GM21786 (cell line): Measurements from ENCODE around the gene ERVK3-1.
"Not testable (repeated sequence)": the region's sequence is repeated elsewhere in the genome, so short reads cannot be mapped to it uniquely, and the experiment has no call there.

Experiments
- ATAC-seq: cut with Tn5 transposase; IDR thresholded peaks from one replicate; pipeline ENCODE4 v1.9.1; 2021; ENCODE audit not compliant: unreplicated experiment

The ERVK3-1 gene

GRCh38 chr19:58304255-58304654 is 922 bp upstream of the ERVK3-1 start:
- no peak for ATAC-seq

- no peak for ATAC-seq
Observed at GRCh38 chr19:58304748-58305064, 471 bp upstream of the ERVK3-1 start.

GRCh38 chr19:58305932-58306323 is 751 bp downstream of the ERVK3-1 start:
- ATAC-seq, result no peak

GRCh38 chr19:58307736-58308135 is 2.6 kb downstream of the ERVK3-1 start:
- ATAC-seq, result no peak

- ATAC-seq, result not testable (repeated sequence)
Observed at GRCh38 chr19:58310685-58311084, 5.5 kb downstream of the ERVK3-1 start.

- no peak for ATAC-seq
Observed at GRCh38 chr19:58311345-58311865, 6.2 kb downstream of the ERVK3-1 start.

GRCh38 chr19:58315580-58315979 is 10.4 kb downstream of the ERVK3-1 start:
- ATAC-seq, result no peak

GRCh38 chr19:58317476-58318072 is 12.4 kb downstream of the ERVK3-1 start:
- no peak for ATAC-seq

- ATAC-seq, result no peak
Observed at GRCh38 chr19:58318297-58318696, 13.1 kb downstream of the ERVK3-1 start.

GRCh38 chr19:58319241-58319640 is 14.1 kb downstream of the ERVK3-1 start:
- no peak for ATAC-seq

GRCh38 chr19:58325311-58326022 is 20.3 kb downstream of the ERVK3-1 start:
- no peak for ATAC-seq

- no peak for ATAC-seq
Observed at GRCh38 chr19:58326501-58326913, 21.3 kb downstream of the ERVK3-1 start.

GRCh38 chr19:58326914-58327726 is 21.9 kb downstream of the ERVK3-1 start, which contains the start of gene ZSCAN22:
TSS of gene ZSCAN22 (plus strand) at chr19:58326994. CDS start at chr19:58334803, 7,809 bp downstream.
- ATAC-seq, result peak; percentile 83

- ATAC-seq, result no peak
Observed at GRCh38 chr19:58328999-58329398, 23.8 kb downstream of the ERVK3-1 start.

GRCh38 chr19:58330458-58330857 is 25.3 kb downstream of the ERVK3-1 start:
- ATAC-seq, result no peak

GRCh38 chr19:58332697-58333096 is 27.5 kb downstream of the ERVK3-1 start:
- no peak for ATAC-seq

- ATAC-seq, result no peak
Observed at GRCh38 chr19:58334691-58335249, 29.6 kb downstream of the ERVK3-1 start.

GRCh38 chr19:58335630-58336029 is 30.5 kb downstream of the ERVK3-1 start:
- no peak for ATAC-seq

- no peak for ATAC-seq
Observed at GRCh38 chr19:58336216-58336615, 31.0 kb downstream of the ERVK3-1 start.

- no peak for ATAC-seq
Observed at GRCh38 chr19:58336820-58337219, 31.6 kb downstream of the ERVK3-1 start.

GRCh38 chr19:58338336-58338735 is 33.2 kb downstream of the ERVK3-1 start:
- ATAC-seq, result no peak
